GM12878 (cell line): Measurements from ENCODE around the gene DKC1. TPM values are rescaled to one million over a fixed set of nuclear protein-coding genes. Genes with fewer than 3 reads are reported as not detected.

Source experiments
- ATAC-seq: fragments of 200-7000 bp; cut with Tn5 transposase; 3 replicates; pipeline ENCODE4 v1.9.1; 2020; ENCODE audit warnings: mild to moderate bottlenecking, moderate library complexity
- BruUV-seq: library from RNA; stranded (reverse); fragments of 400-500 nt; replicated peaks from 2 replicates; lab custom pipeline; 2021; lab: Mats Ljungman, UMichigan
- CTCF ChIA-PET: fragments of 300-600 bp; sonication (Branson Sonifier 250); formaldehyde crosslinking; extraction: SDS; loops from one replicate; lab custom pipeline; 2021; ENCODE audit warnings: inconsistent platforms; lab: Yijun Ruan, JAX
- POLR2A ChIA-PET: fragments of 350-600 bp; formaldehyde crosslinking; extraction: SDS; loops from one replicate; lab custom pipeline; 2021; ENCODE audit warnings: inconsistent platforms; lab: Charles Lee
- RAD21 ChIA-PET: fragments of 300-600 bp; sonication (Branson Sonifier 250); formaldehyde crosslinking; loops from one replicate; lab custom pipeline; 2023; ENCODE audit warnings: antibody characterized with exemption; ENCODE audit not compliant: unreplicated experiment; lab: Charles Lee
- SMC1A ChIA-PET: fragments of 300-600 bp; sonication (Branson Sonifier 250); formaldehyde crosslinking; loops from one replicate; lab custom pipeline; 2023; ENCODE audit not compliant: unreplicated experiment, uncharacterized antibody; lab: Charles Lee
- DNase-seq: peaks from one replicate; pipeline ENCODE4 v3.0.0-alpha.2; 2011; ENCODE audit warnings: low read depth, low spot score
- FAIRE-seq: peaks from 3 replicates; lab custom pipeline; 2011; peaks lifted over from hg19 to GRCh38; lab: Jason Lieb, UNC
- H2AFZ ChIP-seq: 2 replicates; pipeline ENCODE4 v1.6.0; 2011; ENCODE audit warnings: low read depth, low read length, control low read depth; ENCODE audit not compliant: control insufficient read depth
- H3K27ac ChIP-seq: 2 replicates; pipeline ENCODE4 v1.5.1; 2011; ENCODE audit warnings: control low read depth; ENCODE audit not compliant: control insufficient read depth, insufficient read depth
- H3K27me3 ChIP-seq, 2 experiments: replicated peaks in 1 of 2; 2 replicates each; pipeline versions ENCODE4 v1.6.0 to v1.6.1; 2011; ENCODE audit warnings: low read length in 1 of 2; ENCODE audit not compliant: control insufficient read depth in 2 of 2, insufficient read depth in 2 of 2
- H3K36me3 ChIP-seq, 2 experiments: 2 replicates each; pipeline ENCODE4 v1.5.1; 2011; ENCODE audit warnings: low read length in 1 of 2; ENCODE audit not compliant: control insufficient read depth in 2 of 2, insufficient read depth in 2 of 2
- H3K4me1 ChIP-seq: 2 replicates; pipeline ENCODE4 v1.6.1; 2011; ENCODE audit warnings: mild to moderate bottlenecking, low read length, moderate library complexity, mixed read lengths; ENCODE audit not compliant: control insufficient read depth, insufficient read depth
- H3K4me2 ChIP-seq: 2 replicates; pipeline ENCODE4 v1.6.0; 2011; ENCODE audit warnings: control low read depth; ENCODE audit not compliant: control insufficient read depth, insufficient read depth
- H3K4me3 ChIP-seq: fragments of 200-600 bp; sonication (generic); 2 replicates; pipeline ENCODE4 v1.5.1; 2016
- H3K79me2 ChIP-seq: 2 replicates; pipeline ENCODE4 v1.6.0; 2011; ENCODE audit warnings: low read length; ENCODE audit not compliant: control insufficient read depth, insufficient read depth
- H3K9ac ChIP-seq: 2 replicates; pipeline ENCODE4 v1.8.0; 2011; ENCODE audit warnings: low read length, control low read depth, mixed read lengths; ENCODE audit not compliant: control insufficient read depth, insufficient read depth
- H3K9me3 ChIP-seq: replicated peaks from 3 replicates; pipeline ENCODE4 v1.5.1; 2011; ENCODE audit warnings: mild to moderate bottlenecking, low read length; ENCODE audit not compliant: control insufficient read depth, insufficient read depth
- H4K20me1 ChIP-seq: 2 replicates; pipeline ENCODE4 v1.6.0; 2011; ENCODE audit not compliant: control insufficient read depth, insufficient read depth
- NFYB ChIP-seq: IDR thresholded peaks from 2 replicates; pipeline ENCODE4 v1.6.1; 2011; ENCODE audit warnings: low read depth, mild to moderate bottlenecking, low read length, improper control_type of control experiment, moderate library complexity; ENCODE audit not compliant: insufficient read depth
- NRF1 ChIP-seq: conservative IDR thresholded peaks from 2 replicates; pipeline ENCODE4 v1.6.1; 2011; ENCODE audit warnings: mild to moderate bottlenecking, low read depth, low read length, improper control_type of control experiment
- PAX8 ChIP-seq: fragments of 450-650 bp; IDR thresholded peaks from 2 replicates; pipeline ENCODE4 v1.6.1; 2017; ENCODE audit warnings: mild to moderate bottlenecking, moderate library complexity
- RAD21 ChIP-seq: IDR thresholded peaks from 2 replicates; pipeline ENCODE4 v1.6.1; 2011; ENCODE audit warnings: mild to moderate bottlenecking, low read depth, low read length, moderate library complexity; ENCODE audit not compliant: insufficient read depth
- RCOR1 ChIP-seq: conservative IDR thresholded peaks from 2 replicates; pipeline ENCODE4 v1.6.1; 2012; ENCODE audit warnings: low read depth, low read length, improper control_type of control experiment
- WGBS: methylation state at CpG from one replicate; pipeline ENCODE4 v1.1.6; 2016; ENCODE audit warnings: low lambda C conversion rate; ENCODE audit not compliant: insufficient replicate concordance, insufficient coverage; ENCODE audit errors: missing lambda C conversion rate; 5-methylcytosine and 5-hydroxymethylcytosine counted together
- in situ Hi-C: fragments of 300-500 bp; cut with MboI; formaldehyde crosslinking; loops from 9 replicates; pipeline ENCODE4 v1.14.3; 2018; ENCODE audit warnings: mixed read lengths
- intact Hi-C: fragments of 100-400 bp; cut with micrococcal nuclease; formaldehyde crosslinking; loops from one replicate; pipeline ENCODE4 v1.14.2; 2022; ENCODE audit not compliant: unreplicated experiment
- polyA plus RNA-seq, 11 experiments: library from polyadenylated mRNA; depleted of rRNA in 4 of 11; unstranded in 6 of 11; stranded (reverse) in 5 of 11; fragments of >200 nt; fragmentation: Nextera tagmentation in 4 of 11; fragmentation: Illumina TruSeq in 1 of 11; extraction: Ambion mirVana in 4 of 11; extraction: Trizol in 1 of 11; gene quantifications; 1 replicate in 1 of 11; 2 replicates in 10 of 11; pipeline versions ENCODE4 v1.2.1 to v1.2.3, GENCODE V29; 2011 to 2016; ENCODE audit warnings: inconsistent platforms in 2 of 11, missing spikeins in 2 of 11, low read depth in 1 of 11
- total RNA-seq, 4 experiments: library from RNA; depleted of rRNA in 3 of 4; stranded (reverse); fragments of >200 nt in 3 of 4; fragmentation: Illumina TruSeq in 1 of 4; extraction: Trizol in 1 of 4; gene quantifications; 2 replicates each; pipeline versions ENCODE4 v1.2.1 to v1.2.3, GENCODE V29; 2013 to 2021
- TF ChIP-seq, protein P1 (sequence below): fragments of 150-350 bp; IDR thresholded peaks from 2 replicates; pipeline ENCODE4 v1.6.1; 2016; ENCODE audit warnings: low read depth, low read length

Gene DKC1
- total and polyA plus RNA-seq, 10 of the 15 experiments (the other 5 are each of a cell fraction or from before 2014, with no cell fraction given), result 70.1 to 159 (median 116) TPM

DNA sequence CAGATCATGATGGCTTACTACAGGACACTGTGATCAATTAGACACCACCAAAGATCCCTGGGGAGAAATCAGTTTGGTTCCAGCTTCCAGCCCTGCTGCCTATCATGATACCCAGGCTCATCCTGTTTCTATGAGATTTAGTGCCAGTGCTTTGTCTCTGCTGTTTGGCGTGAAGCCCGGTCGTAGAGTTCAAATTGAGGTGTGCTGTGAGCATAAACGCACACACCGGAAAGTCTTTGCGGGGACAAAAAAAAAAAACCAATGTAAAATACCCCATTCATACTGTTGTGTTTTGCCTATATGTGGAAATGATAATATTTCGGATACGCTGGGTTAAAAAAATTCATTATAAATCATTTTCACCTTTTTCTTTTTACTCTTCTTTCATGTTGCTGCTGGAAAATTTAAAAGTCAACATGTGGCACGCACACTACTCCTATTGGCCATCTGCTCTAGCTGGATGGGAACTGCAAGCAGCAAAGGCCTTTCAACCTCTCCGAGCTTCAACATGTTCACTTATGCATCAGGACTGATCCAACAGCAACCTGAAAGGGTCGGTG is 607 bp upstream of the DKC1 start:
- 34% methylated on average over 11 of the region's 11 CpGs for WGBS
- peak overlapping the region; percentile 76 for H2AFZ ChIP-seq
- intact Hi-C loops, result loop anchor here (2.0 kb wide), 1 partner anchor 43 kb away; the partner anchor contains the start of gene MPP1
- in situ Hi-C loops, result no loop called here
- RAD21 ChIA-PET, result interaction anchor here (1.0 to 3.5 kb wide), 6 partner anchors 13 to 391 kb away, joined by 3 to 16 read pairs (median 4); partner anchors contain the start of gene SMIM9
- H3K4me2 ChIP-seq, result peak overlapping the region; percentile 72
- peak overlapping the region; percentile 64 for H3K9ac ChIP-seq
- no peak for ATAC-seq
- H3K4me1 ChIP-seq, result no peaks in the 10 kb centered on the region
- POLR2A ChIA-PET, result interaction anchor here (0.7 to 1.0 kb wide), 2 partner anchors 42 to 45 kb away, joined by 3 read pairs; no protein-coding TSS in a partner anchor
- SMC1A ChIA-PET, result interaction anchor here (1.1 to 2.1 kb wide), 3 partner anchors 12 to 67 kb away, joined by 3 to 6 read pairs (median 4); no protein-coding TSS in a partner anchor
- no peaks in the 10 kb centered on the region for H3K9me3 ChIP-seq
- peaks cover 31% of the 10 kb centered on the region for H3K79me2 ChIP-seq
- no peaks in the 10 kb centered on the region for H4K20me1 ChIP-seq
- peak; percentile 78 for FAIRE-seq
- no peak for DNase-seq
- H3K36me3 ChIP-seq, result peaks cover 2 to 8% of the 10 kb centered on the region in 2 experiments; a peak in 2 of 4 replicates
- CTCF ChIA-PET, result interaction anchor here (1.0 to 3.3 kb wide), 2 partner anchors 10 to 13 kb away, joined by 3 to 24 read pairs; partner anchors contain the start of gene GAB3
- TSS peak; percentile 98 for BruUV-seq
- H3K4me3 ChIP-seq, result peak overlapping the region; percentile 18; the same call in 1 of the 2 replicates
- TF ChIP-seq NFYB, result peak; percentile 86
- no peak for TF ChIP-seq RCOR1
- TF ChIP-seq, all 136 proteins: peak for 1
- Histone ChIP-seq H3K27ac (peak overlapping the region; percentile 74), H3K27me3 (no peaks in the 10 kb centered on the region)

DNA sequence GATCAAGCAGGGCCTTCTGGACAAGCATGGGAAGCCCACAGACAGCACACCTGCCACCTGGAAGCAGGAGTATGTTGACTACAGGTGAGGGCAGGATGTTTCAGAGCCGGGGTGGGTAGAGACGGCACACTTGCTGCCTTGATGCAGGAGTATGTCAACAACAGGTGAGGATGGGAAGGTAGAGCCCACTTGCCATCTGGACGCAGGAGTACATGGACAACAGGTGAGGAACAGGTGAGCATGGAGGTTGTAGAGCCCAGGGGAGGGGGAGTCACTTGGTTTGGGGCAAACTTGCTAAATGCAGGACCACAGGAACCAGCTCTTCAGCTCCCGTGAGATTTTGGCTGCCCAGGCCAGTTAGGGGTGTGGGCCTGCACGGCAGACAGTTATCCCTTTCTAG is 12.0 kb downstream of the DKC1 start:
- no TSS peak for BruUV-seq
- ChIA-PET RAD21 (no interaction called here), SMC1A (no interaction called here), CTCF (no interaction called here), POLR2A (no interaction called here)
- H3K9ac ChIP-seq, result no peak overlapping the region
- H4K20me1 ChIP-seq, result no peaks in the 10 kb centered on the region
- H3K4me3 ChIP-seq, result no peak overlapping the region
- DNase-seq (no peak), ATAC-seq (no peak), FAIRE-seq (no peak)
- H3K27me3 ChIP-seq, result no peaks in the 10 kb centered on the region
- H3K4me1 ChIP-seq, result no peaks in the 10 kb centered on the region
- intact Hi-C loops (no loop called here), in situ Hi-C loops (no loop called here)
- no peak overlapping the region for H2AFZ ChIP-seq
- no peak overlapping the region for H3K4me2 ChIP-seq
- WGBS, result 63% methylated on average over 5 of the region's 5 CpGs
- H3K9me3 ChIP-seq, result no peaks in the 10 kb centered on the region; the same call in 2 of the 3 replicates
- H3K36me3 ChIP-seq, result peaks cover 7 to 12% of the 10 kb centered on the region in 2 experiments; a peak in 3 of 4 replicates
- H3K27ac ChIP-seq, result no peak overlapping the region
- no peaks in the 10 kb centered on the region for H3K79me2 ChIP-seq
- TF ChIP-seq RAD21 (no peak), PAX8 (no peak), NRF1 (no peak)
- TF ChIP-seq, protein P1, sequence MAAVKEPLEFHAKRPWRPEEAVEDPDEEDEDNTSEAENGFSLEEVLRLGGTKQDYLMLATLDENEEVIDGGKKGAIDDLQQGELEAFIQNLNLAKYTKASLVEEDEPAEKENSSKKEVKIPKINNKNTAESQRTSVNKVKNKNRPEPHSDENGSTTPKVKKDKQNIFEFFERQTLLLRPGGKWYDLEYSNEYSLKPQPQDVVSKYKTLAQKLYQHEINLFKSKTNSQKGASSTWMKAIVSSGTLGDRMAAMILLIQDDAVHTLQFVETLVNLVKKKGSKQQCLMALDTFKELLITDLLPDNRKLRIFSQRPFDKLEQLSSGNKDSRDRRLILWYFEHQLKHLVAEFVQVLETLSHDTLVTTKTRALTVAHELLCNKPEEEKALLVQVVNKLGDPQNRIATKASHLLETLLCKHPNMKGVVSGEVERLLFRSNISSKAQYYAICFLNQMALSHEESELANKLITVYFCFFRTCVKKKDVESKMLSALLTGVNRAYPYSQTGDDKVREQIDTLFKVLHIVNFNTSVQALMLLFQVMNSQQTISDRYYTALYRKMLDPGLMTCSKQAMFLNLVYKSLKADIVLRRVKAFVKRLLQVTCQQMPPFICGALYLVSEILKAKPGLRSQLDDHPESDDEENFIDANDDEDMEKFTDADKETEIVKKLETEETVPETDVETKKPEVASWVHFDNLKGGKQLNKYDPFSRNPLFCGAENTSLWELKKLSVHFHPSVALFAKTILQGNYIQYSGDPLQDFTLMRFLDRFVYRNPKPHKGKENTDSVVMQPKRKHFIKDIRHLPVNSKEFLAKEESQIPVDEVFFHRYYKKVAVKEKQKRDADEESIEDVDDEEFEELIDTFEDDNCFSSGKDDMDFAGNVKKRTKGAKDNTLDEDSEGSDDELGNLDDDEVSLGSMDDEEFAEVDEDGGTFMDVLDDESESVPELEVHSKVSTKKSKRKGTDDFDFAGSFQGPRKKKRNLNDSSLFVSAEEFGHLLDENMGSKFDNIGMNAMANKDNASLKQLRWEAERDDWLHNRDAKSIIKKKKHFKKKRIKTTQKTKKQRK, result no peak
